KMS-11 (cell line): ENCODE measurements around the gene TPSB2.
"Not testable (repeated sequence)": the region's sequence is repeated elsewhere in the genome, so short reads cannot be mapped to it uniquely, and the experiment has no call there.

Source experiments
- H2AFZ ChIP-seq: fragments of 200-600 bp; sonication (generic); 2 replicates; pipeline ENCODE4 v1.6.1; 2016; ENCODE audit warnings: antibody characterized with exemption, mixed run types, low read depth
- H3K27ac ChIP-seq: fragments of 200-600 bp; sonication (generic); 2 replicates; pipeline ENCODE4 v1.6.1; 2016; ENCODE audit warnings: mild to moderate bottlenecking, mixed run types
- H3K27me3 ChIP-seq: fragments of 200-600 bp; sonication (generic); 2 replicates; pipeline ENCODE4 v1.6.1; 2017; ENCODE audit warnings: mild to moderate bottlenecking, low read depth, mixed run types, moderate library complexity; ENCODE audit not compliant: insufficient read depth
- H3K36me3 ChIP-seq: fragments of 200-600 bp; sonication (generic); 2 replicates; pipeline ENCODE4 v1.6.1; 2017; ENCODE audit warnings: mild to moderate bottlenecking, mixed run types; ENCODE audit not compliant: insufficient read depth
- H3K4me1 ChIP-seq: fragments of 200-600 bp; sonication (generic); 2 replicates; pipeline ENCODE4 v1.6.1; 2016; ENCODE audit warnings: mild to moderate bottlenecking, low read depth, mixed run types; ENCODE audit not compliant: poor library complexity, severe bottlenecking
- H3K4me2 ChIP-seq: fragments of 200-600 bp; sonication (generic); 2 replicates; pipeline ENCODE4 v1.7.0; 2016; ENCODE audit warnings: mild to moderate bottlenecking, mixed run types
- H3K4me3 ChIP-seq: fragments of 200-600 bp; sonication (generic); IDR thresholded peaks from 2 replicates; pipeline ENCODE4 v1.6.1; 2017; ENCODE audit warnings: low read depth, low read length, mixed read lengths; ENCODE audit not compliant: insufficient read depth
- H3K79me2 ChIP-seq: fragments of 200-600 bp; sonication (generic); 2 replicates; pipeline ENCODE4 v1.6.1; 2016; ENCODE audit warnings: low read depth, mixed run types; ENCODE audit not compliant: insufficient read depth
- H3K9ac ChIP-seq: fragments of 200-600 bp; sonication (generic); 2 replicates; pipeline ENCODE4 v1.6.1; 2016; ENCODE audit warnings: mild to moderate bottlenecking, mixed run types
- H4K20me1 ChIP-seq: fragments of 200-600 bp; sonication (generic); 2 replicates; pipeline ENCODE4 v1.6.1; 2016; ENCODE audit warnings: mild to moderate bottlenecking, mixed run types; ENCODE audit not compliant: insufficient read depth
- CTCF ChIP-seq: fragments of 200-600 bp; sonication (generic); conservative IDR thresholded peaks from 2 replicates; pipeline ENCODE4 v1.6.1; 2017; ENCODE audit warnings: low read depth, mild to moderate bottlenecking, antibody characterized with exemption, low read length, moderate library complexity, mixed read lengths

Gene TPSB2

GRCh38 chr16:1258906-1259759 is 29.1 kb upstream of the TPSB2 start:
- H3K27me3 ChIP-seq = peaks cover 82% of the 10 kb centered on the region
- no peak overlapping the region for H3K4me3 ChIP-seq
- peak overlapping the region; percentile 36; the same call in 1 of the 2 replicates for H3K4me2 ChIP-seq
- H3K9ac ChIP-seq = no peak overlapping the region
- H3K27ac ChIP-seq = no peak overlapping the region
- TF ChIP-seq CTCF = no peak
- no peak overlapping the region; the same call in 1 of the 2 replicates for H2AFZ ChIP-seq
- H4K20me1 ChIP-seq = no peaks in the 10 kb centered on the region
- no peaks in the 10 kb centered on the region for H3K36me3 ChIP-seq
- peaks cover 9% of the 10 kb centered on the region for H3K4me1 ChIP-seq
- H3K79me2 ChIP-seq = no peaks in the 10 kb centered on the region

GRCh38 chr16:1258225-1258600 is 28.2 kb upstream of the TPSB2 start:
- H3K36me3 ChIP-seq = no peaks in the 10 kb centered on the region
- no peak overlapping the region for H3K4me3 ChIP-seq
- H3K27ac ChIP-seq = no peak overlapping the region
- H3K9ac ChIP-seq = no peak overlapping the region
- TF ChIP-seq CTCF = no peak
- peaks cover 73% of the 10 kb centered on the region for H3K27me3 ChIP-seq
- H3K4me1 ChIP-seq = peaks cover 9% of the 10 kb centered on the region
- no peak overlapping the region for H3K4me2 ChIP-seq
- no peak overlapping the region for H2AFZ ChIP-seq
- H4K20me1 ChIP-seq = no peaks in the 10 kb centered on the region
- no peaks in the 10 kb centered on the region for H3K79me2 ChIP-seq

GRCh38 chr16:1257561-1258224 is 27.7 kb upstream of the TPSB2 start:
- Histone ChIP-seq H3K27ac (no peak overlapping the region), H4K20me1 (no peaks in the 10 kb centered on the region), H3K36me3 (no peaks in the 10 kb centered on the region), H3K4me2 (no peak overlapping the region), H3K4me3 (no peak overlapping the region), H2AFZ (no peak overlapping the region), H3K9ac (no peak overlapping the region), H3K4me1 (peaks cover 9% of the 10 kb centered on the region), H3K27me3 (peaks cover 70% of the 10 kb centered on the region), H3K79me2 (no peaks in the 10 kb centered on the region)
- TF ChIP-seq CTCF = no peak

GRCh38 chr16:1256874-1257322 is 26.9 kb upstream of the TPSB2 start:
- Histone ChIP-seq H2AFZ (no peak overlapping the region), H3K27me3 (peaks cover 63% of the 10 kb centered on the region), H3K4me3 (no peak overlapping the region), H3K27ac (no peak overlapping the region), H4K20me1 (no peaks in the 10 kb centered on the region), H3K4me1 (peaks cover 9% of the 10 kb centered on the region), H3K9ac (no peak overlapping the region), H3K36me3 (no peaks in the 10 kb centered on the region), H3K79me2 (no peaks in the 10 kb centered on the region), H3K4me2 (no peak overlapping the region)
- no peak for TF ChIP-seq CTCF

GRCh38 chr16:1256296-1256873 is 26.4 kb upstream of the TPSB2 start:
- not testable (repeated sequence) for H3K36me3 ChIP-seq, H4K20me1 ChIP-seq, H3K4me2 ChIP-seq, H3K4me1 ChIP-seq, H3K27ac ChIP-seq, H3K4me3 ChIP-seq, H3K9ac ChIP-seq, H2AFZ ChIP-seq, H3K79me2 ChIP-seq
- H3K27me3 ChIP-seq = peaks cover 58% of the 10 kb centered on the region

- H3K27me3 ChIP-seq = peaks cover 52% of the 10 kb centered on the region
- H3K4me1 ChIP-seq, H4K20me1 ChIP-seq, H3K4me2 ChIP-seq, H3K9ac ChIP-seq, H3K36me3 ChIP-seq, H3K27ac ChIP-seq, H3K79me2 ChIP-seq, H3K4me3 ChIP-seq, H2AFZ ChIP-seq: not testable (repeated sequence)
These were observed 25.5 kb upstream of the TPSB2 start, which contains the start of gene TPSD1 for GRCh38 chr16:1255276-1256122. Gene TPSD1 (plus strand): TSS chr16:1256069. CDS start chr16:1256281, 212 bp downstream.
